Lung (tissue), 12 donors: ENCODE measurements around the gene AFAP1L1. TPM values are rescaled to one million over a fixed set of nuclear protein-coding genes. Genes with fewer than 3 reads are reported as not detected.

Source experiments
- ATAC-seq: fragments of 200-7000 bp; cut with Tn5 transposase; one replicate; pipeline ENCODE4 v1.9.1; 2020; ENCODE audit warnings: moderate number of reproducible peaks; ENCODE audit not compliant: insufficient read depth, low FRiP score
- DNase-seq, 3 donors: peaks; one replicate each; pipeline ENCODE4 v3.0.0-alpha.2; 2013 to 2017
- H3K27ac ChIP-seq, 2 donors: one replicate each; pipeline ENCODE4 v1.5.1; 2013; ENCODE audit warnings: mild to moderate bottlenecking in 2 of 2, moderate library complexity in 2 of 2, control low read depth in 1 of 2, inconsistent platforms in 1 of 2, low read depth in 1 of 2, low read length in 1 of 2
- H3K27me3 ChIP-seq, 3 donors: one replicate each; pipeline ENCODE4 v1.5.1; 2013; ENCODE audit warnings: low read length in 2 of 3; ENCODE audit not compliant: control insufficient read depth in 3 of 3, insufficient read depth in 3 of 3
- H3K36me3 ChIP-seq, 4 donors: one replicate each; pipeline ENCODE4 v1.5.1; 2013; ENCODE audit warnings: low read length in 4 of 4, mild to moderate bottlenecking in 1 of 4, moderate library complexity in 1 of 4; ENCODE audit not compliant: control insufficient read depth in 4 of 4, insufficient read depth in 4 of 4
- H3K4me1 ChIP-seq, 5 donors: one replicate each; pipeline ENCODE4 v1.5.1; 2013; ENCODE audit warnings: low read length in 5 of 5, mild to moderate bottlenecking in 2 of 5, moderate library complexity in 1 of 5; ENCODE audit not compliant: control insufficient read depth in 5 of 5, insufficient read depth in 5 of 5
- H3K4me3 ChIP-seq: one replicate; pipeline ENCODE4 v1.5.1; 2013; ENCODE audit warnings: mild to moderate bottlenecking, control low read depth, moderate library complexity
- H3K9ac ChIP-seq, 2 donors: one replicate each; pipeline ENCODE4 v1.5.1; 2013; ENCODE audit warnings: low read length in 2 of 2, control low read depth in 1 of 2; ENCODE audit not compliant: insufficient read depth in 1 of 2
- H3K9me3 ChIP-seq, 4 donors: one replicate each; pipeline ENCODE4 v1.5.1; 2013; ENCODE audit warnings: low read length in 3 of 4, mild to moderate bottlenecking in 1 of 4, moderate library complexity in 1 of 4; ENCODE audit not compliant: control insufficient read depth in 4 of 4, insufficient read depth in 3 of 4
- CTCF ChIP-seq: IDR thresholded peaks from 2 replicates; pipeline ENCODE4 v1.5.1; 2012; ENCODE audit warnings: mild to moderate bottlenecking; ENCODE audit errors: control extremely low read depth, extremely low read depth
- WGBS, 2 donors: extraction: QIAGEN DNeasy Blood & Tissue Kit; methylation state at CpG; one replicate each; pipeline ENCODE4 v1.1.7; 2013; 5-methylcytosine and 5-hydroxymethylcytosine counted together
- polyA plus RNA-seq, 2 donors: library from polyadenylated mRNA; stranded (reverse); fragments of 200-250 nt; gene quantifications; one replicate each; pipeline ENCODE4 v1.2.1, GENCODE V29; 2013
- total RNA-seq, 2 donors: library from RNA; depleted of rRNA in 1 of 2; stranded (reverse); fragments of >200 nt in 1 of 2; gene quantifications; one replicate each; pipeline ENCODE4 v1.2.1, GENCODE V29; 2014 to 2021
- donor health status: control.
- donor health status: control.
- donor health status: Bipolar disorder and iron deficiency.
- donor health status: healthy.
- donor health status: DM: yes; HTN: yes; CAD: no.

AFAP1L1 gene
- total and polyA plus RNA-seq, 4 donors = 9.8 to 40.6 (median 18.1) TPM

DNA sequence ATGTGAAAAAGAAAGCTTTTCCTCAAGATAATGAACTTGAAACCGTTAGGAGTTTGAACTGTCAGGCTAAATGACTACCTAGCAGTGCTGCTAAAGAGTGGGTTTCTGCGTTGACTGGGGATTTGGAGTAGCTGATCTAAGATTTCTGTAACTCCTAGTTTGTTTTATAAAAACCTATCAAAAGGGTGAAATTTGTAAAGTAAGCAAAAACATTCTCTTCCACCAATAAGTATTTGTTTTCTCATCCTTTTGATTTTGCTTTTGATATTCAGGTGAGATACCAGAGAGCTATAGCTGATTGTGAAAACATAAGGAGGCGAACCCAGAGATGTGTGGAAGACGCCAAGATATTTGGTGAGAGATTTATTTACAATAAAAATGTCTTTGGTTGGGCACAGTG lies 77.7 kb downstream of the AFAP1L1 start:
- ATAC-seq = no peak

GRCh38 chr5:149352169-149352568 lies 80.5 kb downstream of the AFAP1L1 start:
- TF ChIP-seq CTCF = no peak
- no peak overlapping the region for H3K27ac ChIP-seq
- 55 to 71% methylated on average over 4 of the region's 4 CpGs for WGBS, 2 donors
- H3K9ac ChIP-seq = no peak overlapping the region
- no peaks in the 10 kb centered on the region for H3K9me3 ChIP-seq
- ATAC-seq = no peak
- peaks cover 23 to 60% (median 32%) of the 10 kb centered on the region in 4 donors for H3K36me3 ChIP-seq
- H3K27me3 ChIP-seq = no peaks in the 10 kb centered on the region
- no peak overlapping the region for H3K4me3 ChIP-seq
- no peak for DNase-seq
- H3K4me1 ChIP-seq = peaks cover 0 to 9% (median 0%) of the 10 kb centered on the region in 5 donors

More for the DNA sequence above, 77.7 kb downstream of the AFAP1L1 start:
- no peaks in the 10 kb centered on the region for H3K9me3 ChIP-seq
- no peak overlapping the region for H3K9ac ChIP-seq
- H3K4me1 ChIP-seq = peaks cover 0 to 15% (median 3%) of the 10 kb centered on the region in 5 donors
- WGBS, 2 donors = 87 to 93% methylated on average over 4 of the region's 4 CpGs
- H3K4me3 ChIP-seq = no peak overlapping the region
- DNase-seq = no peak
- H3K27me3 ChIP-seq = no peaks in the 10 kb centered on the region
- peaks cover 23 to 54% (median 31%) of the 10 kb centered on the region in 4 donors for H3K36me3 ChIP-seq
- H3K27ac ChIP-seq = no peak overlapping the region
- no peak for TF ChIP-seq CTCF

DNA sequence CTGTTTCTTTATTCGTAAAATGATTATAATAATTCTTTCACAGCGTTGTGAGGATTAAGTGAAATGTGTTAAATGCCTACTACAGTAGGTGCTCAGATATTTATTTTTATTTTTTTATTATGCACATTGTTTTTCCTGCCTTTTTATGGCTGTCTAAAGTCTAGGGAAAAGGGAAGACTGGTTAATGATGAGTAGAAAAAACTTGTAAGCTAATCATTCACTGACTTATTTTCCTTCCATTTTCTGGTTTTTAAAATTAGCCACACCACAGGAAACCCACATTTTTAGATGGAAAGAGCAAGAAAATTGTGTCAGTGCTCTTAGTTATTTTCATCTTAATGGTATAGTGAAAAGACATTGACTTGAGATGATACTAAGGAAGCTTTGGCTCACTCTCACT lies 82.3 kb downstream of the AFAP1L1 start:
- peaks cover 21 to 47% (median 25%) of the 10 kb centered on the region in 4 donors for H3K36me3 ChIP-seq
- no peak overlapping the region for H3K4me3 ChIP-seq
- H3K27me3 ChIP-seq = no peaks in the 10 kb centered on the region
- DNase-seq (no peak), ATAC-seq (no peak)
- no peak for TF ChIP-seq CTCF
- no peaks in the 10 kb centered on the region for H3K9me3 ChIP-seq
- H3K9ac ChIP-seq = no peak overlapping the region
- no peak overlapping the region for H3K27ac ChIP-seq
- 91 to 92% methylated on average over 2 of the region's 2 CpGs for whole genome bisulfite sequencing, 2 donors
- H3K4me1 ChIP-seq = peaks cover 0 to 12% (median 4%) of the 10 kb centered on the region in 5 donors

GRCh38 chr5:149355688-149356087 lies 84.0 kb downstream of the AFAP1L1 start:
- no peak for TF ChIP-seq CTCF
- H3K9ac ChIP-seq = no peak overlapping the region
- WGBS, 2 donors = 85 to 94% methylated on average over 1 of the region's 1 CpG
- H3K36me3 ChIP-seq = peaks cover 7 to 32% (median 12%) of the 10 kb centered on the region in 4 donors
- no peak for ATAC-seq
- no peak for DNase-seq
- no peak overlapping the region for H3K27ac ChIP-seq
- no peaks in the 10 kb centered on the region for H3K9me3 ChIP-seq
- H3K4me1 ChIP-seq = peaks cover 0 to 20% (median 6%) of the 10 kb centered on the region in 5 donors
- no peaks in the 10 kb centered on the region for H3K27me3 ChIP-seq
- no peak overlapping the region for H3K4me3 ChIP-seq
